Hepatocyte (in vitro differentiated cells): ENCODE measurements around the gene CHMP1A.

Experiments
- CTCF ChIP-seq: fragments of 200-600 bp; sonication (generic); IDR thresholded peaks from 2 replicates; pipeline ENCODE4 v1.5.1; 2016; ENCODE audit warnings: antibody characterized with exemption, mild to moderate bottlenecking; ENCODE audit not compliant: poor library complexity
- EZH2 ChIP-seq: fragments of 200-600 bp; sonication (generic); IDR thresholded peaks from 2 replicates; pipeline ENCODE4 v1.6.1; 2016; ENCODE audit warnings: antibody characterized with exemption, mild to moderate bottlenecking, borderline replicate concordance
- EZH2phosphoT487 ChIP-seq: fragments of 200-600 bp; sonication (generic); IDR thresholded peaks from one replicate; pipeline ENCODE4 v1.6.1; 2018; ENCODE audit warnings: antibody characterized with exemption, mild to moderate bottlenecking, low read depth, moderate library complexity; ENCODE audit not compliant: unreplicated experiment, severe bottlenecking

- TF ChIP-seq CTCF (no peak), EZH2phosphoT487 (no peak), EZH2 (no peak)
These were observed 33.8 kb downstream of the CHMP1A start for GRCh38 chr16:89623511-89624261.
